Stromal cell of bone marrow (primary cell): ENCODE measurements around the gene RANGRF.
A peak's percentile ranks its signal among the peaks of the same experiment; 100 is the strongest.

Experiments
- DNase-seq: peaks from one replicate; pipeline ENCODE4 v3.0.0-alpha.2; 2012; ENCODE audit warnings: low read depth

The RANGRF gene

GRCh38 chr17:8274816-8275215 lies 13.7 kb upstream of the RANGRF start:
- no peak for DNase-seq

GRCh38 chr17:8275421-8276290 lies 12.8 kb upstream of the RANGRF start:
- DNase-seq = no peak

- DNase-seq = no peak
Measured at GRCh38 chr17:8277317-8277716, 11.2 kb upstream of the RANGRF start.

GRCh38 chr17:8282345-8282744 lies 6.1 kb upstream of the RANGRF start:
- DNase-seq = no peak

- no peak for DNase-seq
Measured at GRCh38 chr17:8283356-8283755, 5.1 kb upstream of the RANGRF start.

GRCh38 chr17:8284126-8284525 lies 4.3 kb upstream of the RANGRF start:
- DNase-seq = no peak

- no peak for DNase-seq
Measured at GRCh38 chr17:8285270-8286181, 2.9 kb upstream of the RANGRF start.

- DNase-seq = no peak
Measured at GRCh38 chr17:8287651-8288335, 677 bp upstream of the RANGRF start.

- no peak for DNase-seq
Measured at GRCh38 chr17:8289103-8289397, 580 bp downstream of the RANGRF start.

- no peak for DNase-seq
Measured at GRCh38 chr17:8290043-8290442, 1.6 kb downstream of the RANGRF start.

GRCh38 chr17:8292639-8293395 lies 4.3 kb downstream of the RANGRF start:
- no peak for DNase-seq

GRCh38 chr17:8294361-8294760 lies 5.9 kb downstream of the RANGRF start:
- no peak for DNase-seq

- no peak for DNase-seq
Measured at GRCh38 chr17:8294814-8295316, 6.4 kb downstream of the RANGRF start.

GRCh38 chr17:8300226-8300625 lies 11.8 kb downstream of the RANGRF start:
- DNase-seq = no peak

GRCh38 chr17:8300627-8301242 lies 12.3 kb downstream of the RANGRF start:
- peak; percentile 37 for DNase-seq

GRCh38 chr17:8310601-8311123 lies 22.2 kb downstream of the RANGRF start:
- no peak for DNase-seq

GRCh38 chr17:8311131-8311790 lies 22.8 kb downstream of the RANGRF start:
- no peak for DNase-seq

GRCh38 chr17:8312251-8312650 lies 23.8 kb downstream of the RANGRF start:
- no peak for DNase-seq

- DNase-seq = no peak
Measured at GRCh38 chr17:8312726-8313600, 24.5 kb downstream of the RANGRF start.
